ENCODE measurements around the gene CEP192.

DNA sequence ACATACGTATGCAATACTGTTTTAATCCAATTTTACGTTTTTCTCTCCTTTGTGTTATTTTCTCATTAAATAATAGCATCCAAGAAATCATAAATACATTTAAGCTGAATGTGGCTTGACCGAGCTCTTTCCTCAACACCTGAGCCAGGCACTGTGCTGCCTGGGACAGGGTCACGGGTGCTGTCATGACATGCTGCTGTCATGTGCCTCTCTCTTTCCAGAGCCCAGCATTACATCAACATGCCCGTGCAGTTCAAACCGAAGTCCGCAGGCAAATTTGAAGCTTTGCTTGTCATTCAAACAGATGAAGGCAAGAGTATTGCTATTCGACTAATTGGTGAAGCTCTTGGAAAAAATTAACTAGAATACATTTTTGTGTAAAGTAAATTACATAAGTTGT, 133.2 kb downstream of the CEP192 start:
- TF ChIP-seq, protein P1, sequence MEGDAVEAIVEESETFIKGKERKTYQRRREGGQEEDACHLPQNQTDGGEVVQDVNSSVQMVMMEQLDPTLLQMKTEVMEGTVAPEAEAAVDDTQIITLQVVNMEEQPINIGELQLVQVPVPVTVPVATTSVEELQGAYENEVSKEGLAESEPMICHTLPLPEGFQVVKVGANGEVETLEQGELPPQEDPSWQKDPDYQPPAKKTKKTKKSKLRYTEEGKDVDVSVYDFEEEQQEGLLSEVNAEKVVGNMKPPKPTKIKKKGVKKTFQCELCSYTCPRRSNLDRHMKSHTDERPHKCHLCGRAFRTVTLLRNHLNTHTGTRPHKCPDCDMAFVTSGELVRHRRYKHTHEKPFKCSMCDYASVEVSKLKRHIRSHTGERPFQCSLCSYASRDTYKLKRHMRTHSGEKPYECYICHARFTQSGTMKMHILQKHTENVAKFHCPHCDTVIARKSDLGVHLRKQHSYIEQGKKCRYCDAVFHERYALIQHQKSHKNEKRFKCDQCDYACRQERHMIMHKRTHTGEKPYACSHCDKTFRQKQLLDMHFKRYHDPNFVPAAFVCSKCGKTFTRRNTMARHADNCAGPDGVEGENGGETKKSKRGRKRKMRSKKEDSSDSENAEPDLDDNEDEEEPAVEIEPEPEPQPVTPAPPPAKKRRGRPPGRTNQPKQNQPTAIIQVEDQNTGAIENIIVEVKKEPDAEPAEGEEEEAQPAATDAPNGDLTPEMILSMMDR (IDR thresholded peaks at IDR 0.05; ENCODE audit: low read depth, low read length), result no peak
- no peak for TF ChIP-seq EZH2phosphoT487 (IDR thresholded peaks at IDR 0.05; ENCODE audit: low read depth)
